A673 (cell line): ENCODE data around the gene CCDC141. TPM values are rescaled to one million over a fixed set of nuclear protein-coding genes. Genes with fewer than 3 reads are reported as not detected.

Experiments used
- BruUV-seq: library from RNA; stranded (reverse); fragments of 400-500 nt; replicated peaks from 2 replicates; lab custom pipeline; 2021; lab: Mats Ljungman, UMichigan
- CTCF ChIA-PET: fragments of 300-600 bp; sonication (Branson Sonifier 250); formaldehyde crosslinking; loops from one replicate; lab custom pipeline; 2022; ENCODE audit warnings: antibody characterized with exemption; lab: Charles Lee
- POLR2A ChIA-PET: fragments of 300-600 bp; sonication (Branson Sonifier 250); formaldehyde crosslinking; loops from one replicate; lab custom pipeline; 2022; ENCODE audit warnings: antibody characterized with exemption; ENCODE audit not compliant: low non-redundant PET; lab: Charles Lee
- DNase-seq: peaks from one replicate; pipeline ENCODE4 v3.0.0-alpha.2; 2015; ENCODE audit warnings: low spot score
- H3K27ac ChIP-seq: fragments of 200-600 bp; sonication (generic); 2 replicates; pipeline ENCODE4 v1.5.1; 2016; ENCODE audit warnings: mixed run types, low read depth, mild to moderate bottlenecking, mixed read lengths, antibody characterized with exemption, low read length; ENCODE audit not compliant: poor library complexity, severe bottlenecking
- H3K27me3 ChIP-seq: fragments of 200-600 bp; sonication (generic); replicated peaks from 2 replicates; pipeline ENCODE4 v1.6.1; 2017; ENCODE audit warnings: mixed run types, low read depth, mild to moderate bottlenecking, mixed read lengths, antibody characterized with exemption, low read length; ENCODE audit not compliant: insufficient read depth, poor library complexity
- H3K36me3 ChIP-seq: fragments of 200-600 bp; sonication (generic); 2 replicates; pipeline ENCODE4 v1.6.1; 2016; ENCODE audit warnings: mixed run types, mild to moderate bottlenecking, mixed read lengths, antibody characterized with exemption, low read length; ENCODE audit not compliant: insufficient read depth, poor library complexity, severe bottlenecking
- H3K4me1 ChIP-seq: fragments of 200-600 bp; sonication (generic); 2 replicates; pipeline ENCODE4 v1.6.1; 2017; ENCODE audit warnings: mixed run types, mild to moderate bottlenecking, mixed read lengths, antibody characterized with exemption, low read length; ENCODE audit not compliant: insufficient read depth, poor library complexity, severe bottlenecking
- H3K4me3 ChIP-seq: fragments of 200-600 bp; sonication (generic); 2 replicates; pipeline ENCODE4 v1.5.1; 2016; ENCODE audit warnings: low read depth, mixed run types, mild to moderate bottlenecking, mixed read lengths, low read length; ENCODE audit not compliant: poor library complexity, severe bottlenecking
- H3K9me3 ChIP-seq: fragments of 200-600 bp; sonication (generic); 2 replicates; pipeline ENCODE4 v1.6.1; 2016; ENCODE audit warnings: mixed run types, low read depth, mild to moderate bottlenecking, mixed read lengths, antibody characterized with exemption, low read length; ENCODE audit not compliant: poor library complexity, severe bottlenecking
- CTCF ChIP-seq: fragments of 300-800, 200-600 bp; sonication (generic); conservative IDR thresholded peaks from 2 replicates; pipeline ENCODE4 v1.5.1; 2017; ENCODE audit warnings: low read depth, mild to moderate bottlenecking, antibody characterized with exemption, low read length, moderate library complexity, mixed read lengths
- EZH2 ChIP-seq: fragments of 200-600 bp; sonication (generic); IDR thresholded peaks from 2 replicates; pipeline ENCODE4 v1.6.1; 2017; ENCODE audit warnings: borderline replicate concordance, low read depth, mild to moderate bottlenecking, mixed read lengths, antibody characterized with exemption, low read length; ENCODE audit not compliant: poor library complexity, severe bottlenecking
- intact Hi-C: fragments of 100-400 bp; cut with micrococcal nuclease; formaldehyde crosslinking; loops from one replicate; pipeline ENCODE4 v1.10.0; 2022; ENCODE audit not compliant: unreplicated experiment
- total RNA-seq: library from RNA; stranded (reverse); gene quantifications from 2 replicates; pipeline ENCODE4 v1.2.3, GENCODE V29; 2021

CCDC141 gene
- total RNA-seq, 1 experiment from 2014 or later, result not detected

- Histone ChIP-seq H3K4me3 (no peak overlapping the region), H3K36me3 (no peaks in the 10 kb centered on the region), H3K27me3 (no peaks in the 10 kb centered on the region), H3K4me1 (no peaks in the 10 kb centered on the region), H3K9me3 (no peaks in the 10 kb centered on the region), H3K27ac (no peak overlapping the region)
- CTCF ChIA-PET, result no interaction called here
- intact Hi-C loops, result no loop called here
- TF ChIP-seq CTCF (no peak), EZH2 (no peak)
- DNase-seq, result peak; percentile 2
- no TSS peak for BruUV-seq
- POLR2A ChIA-PET, result no interaction called here
These were observed 184.6 kb downstream of the CCDC141 start for GRCh38 chr2:178865146-178865936.

GRCh38 chr2:178863856-178864620, 185.9 kb downstream of the CCDC141 start:
- CTCF ChIA-PET, result no interaction called here
- Histone ChIP-seq H3K27ac (no peak overlapping the region), H3K27me3 (no peaks in the 10 kb centered on the region), H3K4me3 (no peak overlapping the region), H3K4me1 (no peaks in the 10 kb centered on the region), H3K9me3 (no peaks in the 10 kb centered on the region), H3K36me3 (no peaks in the 10 kb centered on the region)
- intact Hi-C loops, result no loop called here
- POLR2A ChIA-PET, result no interaction called here
- no TSS peak for BruUV-seq
- no peak for DNase-seq
- TF ChIP-seq EZH2, result no peak
- TF ChIP-seq CTCF, result no peak

- no peaks in the 10 kb centered on the region for H3K9me3 ChIP-seq
- H3K36me3 ChIP-seq, result no peaks in the 10 kb centered on the region
- DNase-seq, result no peak
- BruUV-seq, result no TSS peak
- TF ChIP-seq EZH2 (no peak), CTCF (no peak)
- no peak overlapping the region for H3K4me3 ChIP-seq
- POLR2A ChIA-PET, result no interaction called here
- no peaks in the 10 kb centered on the region for H3K27me3 ChIP-seq
- H3K4me1 ChIP-seq, result no peaks in the 10 kb centered on the region
- CTCF ChIA-PET, result no interaction called here
- intact Hi-C loops, result no loop called here
- H3K27ac ChIP-seq, result no peak overlapping the region
These were observed 186.6 kb downstream of the CCDC141 start for GRCh38 chr2:178863130-178863855.
